Measurements from ENCODE around the gene JMJD1C.

Gene JMJD1C

DNA sequence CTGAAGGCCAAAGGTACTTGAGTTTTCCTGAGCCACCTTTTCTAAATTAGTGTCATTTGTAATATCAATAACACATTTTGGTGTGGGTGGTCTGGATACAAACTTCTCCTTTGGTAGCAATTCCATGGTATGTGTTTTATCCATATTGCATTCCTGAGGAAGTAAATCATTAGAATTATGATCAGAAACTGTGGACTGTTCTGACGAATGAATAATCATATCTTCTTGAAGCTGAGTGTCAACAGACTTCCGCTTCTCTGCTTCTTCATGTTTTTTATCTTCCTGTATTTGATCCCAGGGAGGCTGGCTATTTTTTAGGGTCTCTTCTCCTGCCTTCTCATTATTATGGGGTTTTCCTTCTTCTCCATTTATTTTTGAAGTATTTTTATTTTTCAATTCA lies 251.2 kb downstream of the JMJD1C start:
- DNase-seq (ENCODE audit: low read depth): no peak

DNA sequence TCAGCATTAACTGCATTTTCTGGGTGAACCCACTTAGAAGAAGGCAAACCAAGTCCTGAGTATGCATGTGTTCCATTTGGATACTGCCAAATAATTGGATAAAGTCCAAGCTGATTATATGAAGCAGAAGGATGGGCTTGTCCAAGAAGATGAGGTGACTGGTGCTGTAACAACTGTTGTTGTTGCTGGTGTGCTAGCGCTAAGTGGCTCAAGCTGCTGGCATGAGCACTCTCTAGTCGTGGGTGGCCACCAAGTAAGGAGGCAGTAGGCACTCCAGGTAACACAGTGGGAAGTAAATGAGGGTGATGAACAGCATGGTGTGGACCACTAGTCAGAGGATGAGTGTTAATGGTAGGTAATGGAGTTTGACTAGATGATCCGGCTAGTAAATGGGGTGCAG lies 252.3 kb downstream of the JMJD1C start:
- DNase-seq (ENCODE audit: low read depth): no peak

GRCh38 chr10:63210611-63211196 lies 255.1 kb downstream of the JMJD1C start:
- DNase-seq (ENCODE audit: low read depth): no peak

- DNase-seq (ENCODE audit: low read depth): no peak
These were observed 256.1 kb downstream of the JMJD1C start for GRCh38 chr10:63209705-63210104.

DNA sequence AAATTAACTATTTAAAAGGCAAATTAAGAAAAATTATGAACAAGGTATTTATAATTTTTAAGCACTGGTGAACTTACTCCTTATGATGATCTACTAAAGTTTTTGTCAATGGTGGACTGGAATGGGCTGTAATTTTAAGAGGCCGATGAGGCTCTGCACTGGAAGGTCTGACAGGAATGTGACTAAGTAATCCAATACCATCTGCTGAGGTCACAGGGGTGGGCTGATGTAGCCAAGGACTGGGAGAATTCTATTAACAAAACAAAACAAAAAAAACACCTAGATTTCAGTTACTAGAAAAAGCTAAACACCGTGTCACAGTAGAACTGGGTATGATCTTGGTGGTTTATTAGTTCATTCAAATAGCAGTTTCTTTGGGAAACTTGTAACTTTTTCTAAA lies 256.8 kb downstream of the JMJD1C start:
- DNase-seq (ENCODE audit: low read depth): no peak

DNA sequence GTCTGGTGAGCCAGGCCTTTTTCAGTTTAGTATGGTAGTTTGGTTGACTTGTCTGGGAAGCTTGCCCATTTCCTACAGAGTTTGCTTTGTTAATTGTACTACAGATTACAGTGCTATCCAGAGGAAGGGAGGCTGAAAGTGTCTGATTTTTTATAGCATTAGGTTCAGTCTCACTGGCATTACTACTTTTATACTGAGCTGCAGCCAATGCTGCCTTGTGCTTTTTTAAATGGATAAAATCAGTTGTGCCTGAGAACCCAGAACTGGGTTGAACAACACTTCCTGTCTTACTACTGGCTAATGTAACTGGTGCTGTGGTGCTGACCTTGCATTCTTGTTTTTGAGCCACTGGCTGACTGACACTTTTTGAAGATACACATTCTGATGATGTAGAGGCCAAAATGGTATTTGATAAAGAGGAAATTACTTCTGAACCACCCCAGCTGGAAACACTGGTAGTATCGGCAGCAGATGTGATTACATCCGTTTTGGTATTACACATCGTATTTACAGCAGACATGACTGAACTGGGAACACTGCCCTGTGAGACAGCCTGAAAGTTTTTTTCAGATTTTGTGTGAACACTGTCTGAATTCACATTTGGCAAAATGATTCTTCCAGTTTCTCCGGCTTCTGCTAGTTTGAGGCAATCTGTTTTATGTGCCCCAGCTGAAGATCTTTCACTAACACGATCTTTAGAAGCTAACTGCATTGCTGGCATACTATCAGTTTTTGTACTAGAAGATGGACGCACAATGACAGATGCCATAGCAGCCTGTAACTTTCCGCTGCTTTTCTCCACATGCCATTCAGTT lies 258.6 kb downstream of the JMJD1C start:
- no peak for DNase-seq (ENCODE audit: low read depth)

- DNase-seq (ENCODE audit: low read depth): no peak
These were observed 259.2 kb downstream of the JMJD1C start for GRCh38 chr10:63206576-63206975.

DNA sequence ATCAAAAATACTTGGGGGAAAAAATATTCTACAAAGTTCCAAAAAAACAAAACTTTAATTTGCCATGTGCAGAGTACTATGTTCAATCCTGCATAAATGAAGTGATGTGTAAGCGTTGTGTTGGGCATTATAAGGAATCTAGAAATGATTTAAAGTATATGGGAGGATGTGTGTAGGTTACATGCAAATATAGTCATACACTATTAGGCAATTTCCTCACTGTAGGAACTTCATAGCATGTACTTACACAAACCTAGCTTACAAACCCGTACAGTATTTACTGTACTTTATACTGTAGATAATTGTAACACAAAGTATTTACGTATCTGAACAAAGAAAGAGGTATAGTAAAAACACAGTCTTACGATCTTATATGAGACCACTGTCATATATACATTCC lies 260.4 kb downstream of the JMJD1C start:
- DNase-seq (ENCODE audit: low read depth): no peak

DNA sequence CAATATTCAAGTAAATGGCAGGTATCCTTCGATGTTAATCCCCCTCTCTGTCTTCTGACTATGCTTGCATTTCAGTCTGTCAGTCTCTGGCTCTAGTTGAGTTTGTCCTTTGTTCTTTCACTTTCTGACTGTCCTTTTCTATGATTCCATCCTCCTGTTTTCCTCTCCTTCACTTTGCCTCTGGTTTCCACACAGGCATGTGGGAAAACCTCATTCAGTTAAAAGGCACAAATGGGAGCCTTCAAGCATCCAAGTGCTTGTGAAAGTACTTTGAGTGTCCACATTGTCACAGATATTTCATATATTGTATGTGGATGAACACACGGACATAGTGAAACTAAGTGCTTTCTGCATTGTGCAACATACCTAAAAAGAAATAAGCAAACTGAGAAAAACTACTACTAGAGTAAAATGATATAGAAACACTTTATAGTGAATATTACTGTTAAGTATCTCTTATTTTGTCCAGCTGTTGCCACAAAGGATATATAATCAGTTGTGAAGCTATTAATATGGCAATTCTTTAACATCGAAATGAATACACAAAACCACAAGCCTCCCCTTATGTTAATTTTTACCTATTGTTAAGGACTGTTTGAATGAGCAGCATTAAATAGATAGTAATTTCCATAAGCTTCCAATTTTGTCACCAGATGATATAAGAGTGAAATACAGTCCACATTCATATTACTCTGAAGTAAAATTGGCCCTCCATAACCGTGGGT lies 260.9 kb downstream of the JMJD1C start:
- DNase-seq (ENCODE audit: low read depth): no peak

GRCh38 chr10:63201118-63201517 lies 264.7 kb downstream of the JMJD1C start:
- no peak for DNase-seq (ENCODE audit: low read depth)

DNA sequence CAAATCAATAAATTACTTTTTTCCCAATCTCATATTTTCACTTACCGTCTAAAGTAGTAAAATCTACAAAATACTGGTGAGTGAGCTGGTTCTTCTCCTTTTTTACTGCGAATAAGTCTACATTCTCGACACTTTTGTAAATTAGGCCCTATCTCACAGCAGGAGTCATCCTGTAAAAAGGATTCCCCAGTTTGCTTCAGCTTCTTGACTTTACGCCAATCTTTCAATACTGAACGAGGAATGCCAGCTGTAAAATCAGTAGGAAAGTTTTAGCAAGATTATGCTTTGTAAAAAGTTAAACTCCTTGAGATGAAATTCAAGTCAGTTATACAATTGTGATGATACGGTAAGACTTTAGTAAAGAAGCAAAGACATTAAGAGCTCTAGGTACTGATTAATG lies 265.3 kb downstream of the JMJD1C start:
- no peak for DNase-seq (ENCODE audit: low read depth)

DNA sequence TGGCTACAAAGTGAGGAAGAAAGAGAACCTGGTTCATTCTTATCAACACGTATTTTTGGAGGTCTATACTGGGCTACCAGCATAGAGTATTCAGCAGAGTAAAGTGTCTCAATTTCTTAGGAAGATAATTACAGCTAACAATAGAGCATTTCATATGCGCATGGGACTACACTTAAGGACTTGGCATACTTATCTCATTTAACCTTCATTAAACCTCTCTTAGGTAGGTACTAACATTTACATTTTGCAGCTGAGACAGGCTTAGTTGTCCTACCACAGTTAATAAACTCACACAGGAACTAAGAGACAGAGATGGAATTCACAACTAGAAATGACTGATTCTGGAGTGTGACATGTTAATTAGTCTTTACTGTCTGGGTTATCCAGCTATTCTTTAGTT lies 266.1 kb downstream of the JMJD1C start:
- DNase-seq (ENCODE audit: low read depth): no peak

DNA sequence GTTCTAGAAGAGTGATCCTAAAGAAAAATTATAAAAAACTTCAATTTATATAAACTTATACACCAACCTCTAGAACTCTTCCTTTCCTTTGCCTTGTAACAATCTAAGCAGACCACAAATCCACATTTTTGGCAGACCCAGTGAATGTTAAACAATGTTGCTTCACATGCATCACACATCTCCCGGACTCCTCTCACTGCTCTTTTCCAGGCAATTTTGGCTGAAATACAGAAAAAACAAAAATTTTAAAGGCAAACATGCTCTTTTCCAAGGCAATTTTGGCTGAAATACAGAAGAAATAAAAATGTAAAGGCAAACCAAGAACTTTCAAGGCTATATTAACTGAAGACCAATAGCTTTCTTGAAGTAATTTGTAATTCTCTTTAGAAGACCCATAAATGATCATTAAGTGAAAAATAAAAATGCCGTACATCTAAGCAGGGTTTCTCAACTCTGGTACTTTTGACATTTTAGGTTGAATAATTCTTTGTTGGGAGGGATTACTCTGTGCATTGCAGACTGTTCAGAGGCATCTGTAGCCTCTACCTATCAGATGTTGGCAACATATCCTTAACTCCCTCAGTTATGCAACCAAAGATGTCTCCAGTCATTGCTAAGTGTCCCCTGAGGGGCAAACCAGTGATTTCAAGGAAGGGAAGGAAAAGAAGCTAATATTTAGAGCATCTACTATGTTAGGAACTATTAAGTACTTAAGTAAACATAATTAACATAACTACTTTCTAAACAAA lies 268.3 kb downstream of the JMJD1C start:
- no peak for DNase-seq (ENCODE audit: low read depth)

GRCh38 chr10:63192826-63193225 lies 273.0 kb downstream of the JMJD1C start:
- DNase-seq (ENCODE audit: low read depth): no peak

DNA sequence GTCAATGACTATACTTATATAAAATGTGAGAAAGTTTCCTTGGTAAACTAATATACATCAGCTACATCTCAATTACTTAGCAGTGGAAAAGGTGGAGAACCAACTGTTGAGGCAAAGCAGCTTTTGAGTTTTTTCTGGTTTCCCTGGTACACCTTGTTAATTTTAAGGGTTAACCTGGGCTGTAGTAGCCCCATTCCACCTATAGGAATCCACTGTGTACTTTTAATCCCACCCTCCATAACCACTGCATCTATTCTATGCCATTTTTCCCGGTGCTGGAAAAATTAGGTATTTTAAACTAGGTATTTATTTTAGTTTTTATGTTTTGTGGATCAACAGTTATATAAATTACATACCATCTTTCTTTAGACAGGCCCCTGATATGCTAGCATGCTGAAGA lies 290.2 kb downstream of the JMJD1C start:
- DNase-seq (ENCODE audit: low read depth): no peak

DNA sequence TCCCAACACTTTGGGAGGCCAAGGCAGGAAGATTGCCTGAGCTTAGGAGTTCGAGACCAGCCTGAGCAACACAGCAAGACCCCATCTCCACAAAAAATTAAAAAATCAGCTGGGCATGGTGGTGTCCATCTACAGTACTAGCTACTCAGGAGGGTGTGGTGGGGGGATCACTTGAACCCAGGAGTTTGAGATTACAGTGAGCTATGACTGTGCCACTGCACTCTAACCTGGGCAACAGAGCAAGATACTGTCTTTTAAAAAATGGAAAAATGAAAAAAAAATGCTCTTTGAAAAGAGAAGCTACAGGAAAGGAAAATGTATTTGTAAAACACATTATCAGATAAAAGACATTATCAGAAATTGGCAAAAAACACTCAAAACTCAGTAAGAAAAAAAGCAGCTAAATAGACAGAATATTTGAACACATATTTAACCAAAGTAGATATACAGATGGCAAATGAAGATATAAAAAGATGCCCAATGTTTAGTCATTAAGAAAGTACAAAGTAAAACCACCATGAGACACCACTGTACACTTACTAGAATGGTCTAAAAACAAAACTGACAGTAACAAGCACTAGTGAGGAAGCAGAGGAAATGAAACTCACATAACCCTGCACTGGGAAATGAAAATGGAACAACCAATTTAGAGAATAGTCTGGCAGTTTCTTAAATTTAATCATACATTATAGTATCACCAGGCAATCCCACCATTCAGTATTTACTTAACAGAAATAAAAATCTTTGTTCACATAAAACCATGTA lies 292.1 kb downstream of the JMJD1C start:
- no peak for DNase-seq (ENCODE audit: low read depth)

DNA sequence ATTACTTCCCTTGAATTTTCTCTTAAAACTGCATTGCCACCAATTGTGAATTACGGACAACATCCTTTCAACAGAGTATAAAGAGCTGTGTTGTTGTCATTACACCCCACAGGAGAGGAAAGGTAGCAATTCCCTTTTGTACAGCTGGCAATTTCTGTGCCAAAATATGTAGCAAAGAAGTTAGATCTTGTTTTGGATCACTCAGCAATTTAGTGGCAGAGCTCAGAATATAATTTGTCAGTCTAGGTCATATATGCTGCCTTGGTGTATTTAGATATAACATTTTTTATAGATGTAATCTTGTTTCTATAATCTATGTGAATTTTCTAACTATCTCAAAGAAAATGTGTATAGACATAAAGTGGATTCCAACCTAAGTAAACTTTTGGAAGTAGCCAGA lies 293.9 kb downstream of the JMJD1C start:
- no peak for DNase-seq (ENCODE audit: low read depth)

- DNase-seq (ENCODE audit: low read depth): no peak
These were observed 294.4 kb downstream of the JMJD1C start for GRCh38 chr10:63171255-63171855.

DNA sequence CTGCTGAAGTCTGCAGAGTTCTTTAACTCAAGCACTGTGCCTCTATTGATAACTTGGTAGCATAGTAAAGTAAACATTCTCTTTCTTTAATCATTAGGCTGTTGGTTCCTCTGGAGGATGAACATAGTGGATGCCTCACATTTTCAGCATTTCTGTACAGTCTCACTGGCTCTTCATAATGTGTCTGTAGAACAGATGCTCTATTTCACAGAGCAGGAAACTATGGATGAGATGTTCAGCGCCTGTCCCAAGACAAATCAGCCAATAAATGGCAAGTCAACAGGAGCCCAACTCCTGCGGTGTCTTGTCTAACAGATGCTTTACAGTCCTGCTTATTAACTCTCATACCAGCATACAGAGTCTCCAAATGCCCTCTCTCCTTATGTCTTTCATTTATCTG lies 296.2 kb downstream of the JMJD1C start:
- no peak for DNase-seq (ENCODE audit: low read depth)

- DNase-seq (ENCODE audit: low read depth): no peak
These were observed 296.8 kb downstream of the JMJD1C start for GRCh38 chr10:63168821-63169462.

GRCh38 chr10:63166742-63167258 lies 299.0 kb downstream of the JMJD1C start:
- no peak for DNase-seq (ENCODE audit: low read depth)
